ENCODE results near the gene GAL3ST1.

The GAL3ST1 gene

DNA sequence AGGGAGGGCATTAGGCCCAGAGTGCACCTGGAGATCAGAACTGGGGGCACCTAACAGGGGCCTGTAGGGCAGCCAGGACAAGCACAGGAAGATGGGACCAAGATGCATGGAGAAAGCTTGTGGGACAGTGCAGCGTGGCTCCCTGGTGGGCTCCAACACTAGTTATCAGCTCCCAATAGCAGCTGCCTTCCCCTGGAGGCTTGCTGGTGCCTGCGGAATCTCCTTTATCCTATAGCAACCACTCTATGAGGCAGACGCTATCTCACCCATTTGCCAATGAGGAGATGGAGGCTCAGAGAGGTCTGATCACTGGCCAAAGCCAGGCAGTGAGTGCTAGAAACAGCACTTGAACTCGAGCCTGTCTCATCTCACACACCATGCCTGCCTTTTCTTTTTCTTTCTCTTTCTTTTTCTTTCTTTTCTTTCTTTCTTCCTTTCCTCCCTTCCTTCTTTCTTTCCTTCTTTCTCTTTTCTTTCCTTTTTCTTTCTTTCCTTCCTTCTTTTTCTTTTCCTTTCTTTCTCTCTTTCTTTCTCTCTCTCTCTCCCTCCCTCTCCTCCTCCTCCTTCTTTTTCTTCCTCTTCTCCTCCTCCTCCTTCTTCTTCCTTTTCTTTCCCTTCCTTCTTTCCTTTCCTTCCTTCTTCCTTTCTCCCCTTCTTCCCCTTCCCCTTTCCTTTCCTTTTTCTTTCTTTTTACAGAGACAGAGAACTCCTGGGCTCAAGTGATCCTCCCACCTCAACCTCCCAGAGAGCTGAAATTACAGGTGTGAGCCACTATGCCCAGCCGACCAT is 52.9 kb downstream of the GAL3ST1 start:
- TF ChIP-seq, protein P1, sequence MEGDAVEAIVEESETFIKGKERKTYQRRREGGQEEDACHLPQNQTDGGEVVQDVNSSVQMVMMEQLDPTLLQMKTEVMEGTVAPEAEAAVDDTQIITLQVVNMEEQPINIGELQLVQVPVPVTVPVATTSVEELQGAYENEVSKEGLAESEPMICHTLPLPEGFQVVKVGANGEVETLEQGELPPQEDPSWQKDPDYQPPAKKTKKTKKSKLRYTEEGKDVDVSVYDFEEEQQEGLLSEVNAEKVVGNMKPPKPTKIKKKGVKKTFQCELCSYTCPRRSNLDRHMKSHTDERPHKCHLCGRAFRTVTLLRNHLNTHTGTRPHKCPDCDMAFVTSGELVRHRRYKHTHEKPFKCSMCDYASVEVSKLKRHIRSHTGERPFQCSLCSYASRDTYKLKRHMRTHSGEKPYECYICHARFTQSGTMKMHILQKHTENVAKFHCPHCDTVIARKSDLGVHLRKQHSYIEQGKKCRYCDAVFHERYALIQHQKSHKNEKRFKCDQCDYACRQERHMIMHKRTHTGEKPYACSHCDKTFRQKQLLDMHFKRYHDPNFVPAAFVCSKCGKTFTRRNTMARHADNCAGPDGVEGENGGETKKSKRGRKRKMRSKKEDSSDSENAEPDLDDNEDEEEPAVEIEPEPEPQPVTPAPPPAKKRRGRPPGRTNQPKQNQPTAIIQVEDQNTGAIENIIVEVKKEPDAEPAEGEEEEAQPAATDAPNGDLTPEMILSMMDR (conservative IDR thresholded peaks at IDR 0.05): no peak
- H3K27ac ChIP-seq: no peak overlapping the region

DNA sequence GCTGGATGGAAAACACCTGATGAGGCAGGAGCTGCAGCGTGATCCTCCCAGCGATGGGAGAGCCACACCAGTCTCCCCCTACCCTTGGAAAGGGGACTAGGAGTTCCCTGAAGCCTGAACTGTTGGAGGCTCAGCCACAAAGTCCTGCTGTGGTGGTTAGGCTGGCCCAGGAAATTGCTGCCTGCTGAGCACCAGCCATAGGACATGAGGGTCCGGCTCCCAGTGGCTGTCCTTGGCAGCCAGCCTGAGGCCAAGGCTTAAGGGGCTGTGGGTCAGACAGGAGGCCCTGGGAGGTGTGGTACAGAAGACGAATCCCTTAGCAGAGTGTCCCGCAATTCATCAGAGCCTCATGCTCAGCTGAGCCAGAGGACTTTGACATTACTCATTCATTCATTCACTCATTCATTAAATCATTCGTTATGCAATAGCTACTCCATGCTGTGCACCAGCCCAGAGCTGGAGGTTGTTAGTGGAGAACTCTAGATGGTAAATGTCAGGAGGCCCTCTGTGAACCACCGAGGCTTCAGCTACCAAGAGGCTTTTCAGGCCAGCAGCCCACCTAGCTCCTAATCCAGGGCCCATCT is 54.5 kb downstream of the GAL3ST1 start:
- TF ChIP-seq, protein P1 (conservative IDR thresholded peaks at IDR 0.05): no peak
- H3K27ac ChIP-seq: no peak overlapping the region

GRCh38 chr22:30516731-30517130 is 57.7 kb downstream of the GAL3ST1 start:
- TF ChIP-seq, protein P1 (conservative IDR thresholded peaks at IDR 0.05): no peak

DNA sequence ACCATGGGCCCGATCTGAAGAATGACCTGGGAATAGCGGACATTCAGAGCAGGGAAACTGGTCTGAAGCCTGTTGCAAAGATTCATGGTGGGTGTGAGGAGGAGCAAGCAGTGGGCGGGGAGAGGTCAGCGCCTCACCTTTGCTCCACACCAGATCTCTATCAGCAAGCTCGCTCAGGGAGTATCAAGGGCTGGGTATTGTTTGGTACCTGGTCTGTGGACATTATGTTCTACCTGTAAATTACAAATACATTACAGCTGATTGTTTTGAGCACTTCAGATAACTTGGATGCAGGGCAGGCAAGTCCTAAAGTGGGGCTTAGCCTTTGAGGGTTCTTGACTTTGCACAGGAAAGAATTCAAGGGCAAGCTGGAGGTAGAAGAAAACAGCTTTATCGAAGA is 58.2 kb downstream of the GAL3ST1 start:
- no peak overlapping the region for H3K27ac ChIP-seq
- TF ChIP-seq, protein P1 (conservative IDR thresholded peaks at IDR 0.05): no peak

More at GRCh38 chr22:30516731-30517130, 57.7 kb downstream of the GAL3ST1 start:
- no peak overlapping the region for H3K27ac ChIP-seq

DNA sequence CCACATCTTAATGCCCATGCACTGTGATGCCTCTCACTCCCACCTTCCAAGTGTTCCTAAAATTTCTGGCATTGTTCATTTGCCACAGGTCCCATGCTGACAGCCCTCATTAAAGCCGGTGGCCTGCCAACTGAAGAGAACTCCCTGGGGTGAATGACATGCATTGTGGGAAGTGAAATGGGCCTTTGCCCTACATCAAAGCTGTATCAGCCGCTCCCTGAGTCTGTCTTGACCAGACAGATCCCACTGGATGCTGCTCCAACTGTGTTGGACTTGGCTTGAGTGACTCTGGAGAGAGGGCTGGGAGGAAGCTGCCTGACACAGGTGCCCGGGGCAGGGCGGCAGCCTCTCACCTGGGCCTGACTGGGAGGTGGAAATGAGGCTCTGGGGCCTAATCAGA is 60.2 kb downstream of the GAL3ST1 start:
- TF ChIP-seq, protein P1 (conservative IDR thresholded peaks at IDR 0.05): no peak
- H3K27ac ChIP-seq: no peak overlapping the region

GRCh38 chr22:30513462-30513861 is 61.0 kb downstream of the GAL3ST1 start:
- H3K27ac ChIP-seq: no peak overlapping the region
- TF ChIP-seq, protein P1 (conservative IDR thresholded peaks at IDR 0.05): no peak

- H3K27ac ChIP-seq: no peak overlapping the region
These were observed 62.6 kb downstream of the GAL3ST1 start for GRCh38 chr22:30511911-30512310.

More at GRCh38 chr22:30511911-30512310, 62.6 kb downstream of the GAL3ST1 start:
- TF ChIP-seq, protein P1 (conservative IDR thresholded peaks at IDR 0.05): no peak
